IMR-90 (cell line): Measurements from ENCODE around the gene GDF3. TPM values are rescaled to one million over a fixed set of nuclear protein-coding genes. Genes with fewer than 3 reads are reported as not detected.

Experiments
- ATAC-seq: fragments of 200-7000 bp; cut with Tn5 transposase; 2 replicates; pipeline ENCODE4 v1.9.1; 2020; ENCODE audit warnings: low read depth, mild to moderate bottlenecking, moderate library complexity
- BruUV-seq: library from RNA; stranded (reverse); fragments of 400-500 nt; replicated peaks from 2 replicates; lab custom pipeline; 2021; lab: Mats Ljungman, UMichigan
- CTCF ChIA-PET: fragments of 300-600 bp; formaldehyde crosslinking; extraction: SDS; loops from one replicate; lab custom pipeline; 2021; ENCODE audit warnings: antibody characterized with exemption; lab: Yijun Ruan, JAX
- POLR2A ChIA-PET: fragments of 300-600 bp; sonication (Branson Sonifier 250); formaldehyde crosslinking; loops from one replicate; lab custom pipeline; 2022; ENCODE audit warnings: antibody characterized with exemption; ENCODE audit not compliant: unreplicated experiment; lab: Charles Lee
- DNase-seq: peaks from one replicate; pipeline ENCODE4 v3.0.0; 2013
- H2AFZ ChIP-seq: replicated peaks from 2 replicates; pipeline ENCODE3; 2013; ENCODE audit warnings: low read length, mild to moderate bottlenecking; ENCODE audit not compliant: poor library complexity
- H2AK5ac ChIP-seq: 2 replicates; pipeline ENCODE4 v1.6.1; 2013; ENCODE audit warnings: low read depth, low read length, inconsistent platforms
- H2AK9ac ChIP-seq: replicated peaks from 2 replicates; pipeline ENCODE3; 2013; ENCODE audit warnings: mild to moderate bottlenecking, low read depth, low read length, moderate library complexity; ENCODE audit not compliant: poor library complexity
- H2BK120ac ChIP-seq: 2 replicates; pipeline ENCODE4 v1.6.1; 2013; ENCODE audit warnings: low read depth, low read length, inconsistent platforms
- H2BK15ac ChIP-seq: 3 replicates; pipeline ENCODE4 v1.6.1; 2013; ENCODE audit warnings: low read depth, low read length, inconsistent platforms
- H2BK20ac ChIP-seq: 2 replicates; pipeline ENCODE4 v1.6.1; 2013; ENCODE audit warnings: low read depth, mild to moderate bottlenecking, inconsistent platforms, low read length, moderate library complexity
- H2BK5ac ChIP-seq: 2 replicates; pipeline ENCODE4 v1.6.1; 2013; ENCODE audit warnings: mild to moderate bottlenecking, low read depth, low read length, inconsistent platforms; ENCODE audit not compliant: poor library complexity, severe bottlenecking
- H3K14ac ChIP-seq: replicated peaks from 2 replicates; pipeline ENCODE4 v1.6.1; 2013; ENCODE audit warnings: low read depth, low read length, inconsistent platforms
- H3K18ac ChIP-seq: 2 replicates; pipeline ENCODE4 v1.6.1; 2013; ENCODE audit warnings: low read depth, low read length, control low read depth
- H3K23ac ChIP-seq: 2 replicates; pipeline ENCODE4 v1.6.1; 2013; ENCODE audit warnings: low read depth, low read length, inconsistent platforms
- H3K27ac ChIP-seq: 2 replicates; pipeline ENCODE4 v1.5.1; 2013; ENCODE audit warnings: mild to moderate bottlenecking, control low read depth, low read length; ENCODE audit not compliant: insufficient read depth
- H3K27me3 ChIP-seq: 2 replicates; pipeline ENCODE4 v1.6.1; 2013; ENCODE audit warnings: low read length; ENCODE audit not compliant: control insufficient read depth, insufficient read depth
- H3K36me3 ChIP-seq: 2 replicates; pipeline ENCODE4 v1.6.1; 2013; ENCODE audit warnings: low read length, mixed read lengths; ENCODE audit not compliant: control insufficient read depth, insufficient read depth
- H3K4ac ChIP-seq: 2 replicates; pipeline ENCODE4 v1.6.1; 2013; ENCODE audit warnings: low read depth, low read length, inconsistent platforms
- H3K4me1 ChIP-seq: 2 replicates; pipeline ENCODE4 v1.6.1; 2013; ENCODE audit warnings: low read length, mixed read lengths; ENCODE audit not compliant: control insufficient read depth, insufficient read depth
- H3K4me2 ChIP-seq: 2 replicates; pipeline ENCODE4 v1.6.1; 2013; ENCODE audit warnings: low read depth, mild to moderate bottlenecking, control low read depth, low read length, moderate library complexity
- H3K4me3 ChIP-seq: 2 replicates; pipeline ENCODE4 v1.5.1; 2013; ENCODE audit warnings: low read depth, mild to moderate bottlenecking, control low read depth, low read length, moderate library complexity; ENCODE audit not compliant: insufficient read depth
- H3K56ac ChIP-seq: 2 replicates; pipeline ENCODE4 v1.6.1; 2013; ENCODE audit warnings: low read length, inconsistent platforms; ENCODE audit not compliant: insufficient read depth; ENCODE audit errors: extremely low read depth
- H3K79me1 ChIP-seq, 2 experiments: 2 replicates each; pipeline ENCODE4 v1.6.1; 2013; ENCODE audit warnings: low read length in 2 of 2, inconsistent platforms in 1 of 2, low read depth in 1 of 2
- H3K9ac ChIP-seq: 2 replicates; pipeline ENCODE4 v1.6.1; 2013; ENCODE audit warnings: low read depth, low read length, control low read depth
- H3K9me1 ChIP-seq: 2 replicates; pipeline ENCODE4 v1.6.1; 2013; ENCODE audit warnings: low read length, inconsistent platforms; ENCODE audit not compliant: insufficient read depth
- H3K9me3 ChIP-seq: 2 replicates; pipeline ENCODE4 v1.6.1; 2013; ENCODE audit warnings: low read length; ENCODE audit not compliant: control insufficient read depth, insufficient read depth
- H4K20me1 ChIP-seq: 2 replicates; pipeline ENCODE4 v1.6.1; 2013; ENCODE audit warnings: low read length, inconsistent platforms; ENCODE audit not compliant: insufficient read depth
- H4K5ac ChIP-seq: 2 replicates; pipeline ENCODE4 v1.6.1; 2013; ENCODE audit warnings: mild to moderate bottlenecking, low read depth, low read length, control low read depth
- H4K8ac ChIP-seq, 2 experiments: 2 replicates each; pipeline ENCODE4 v1.6.1; 2013; ENCODE audit warnings: low read depth in 2 of 2, low read length in 2 of 2, control low read depth in 1 of 2, inconsistent platforms in 1 of 2
- H4K91ac ChIP-seq: 2 replicates; pipeline ENCODE4 v1.6.1; 2013; ENCODE audit warnings: low read depth, low read length, inconsistent platforms; ENCODE audit not compliant: insufficient read depth
- BHLHE40 ChIP-seq: fragments of 150-350 bp; IDR thresholded peaks from 2 replicates; pipeline ENCODE4 v1.6.1; 2016; ENCODE audit warnings: mild to moderate bottlenecking, low read depth, low read length
- CEBPB ChIP-seq: IDR thresholded peaks from 2 replicates; pipeline ENCODE4 v1.6.1; 2012; ENCODE audit warnings: low read depth, low read length, improper control_type of control experiment
- CHD1 ChIP-seq: IDR thresholded peaks from 2 replicates; pipeline ENCODE4 v1.6.1; 2012; ENCODE audit warnings: low read depth, low read length, improper control_type of control experiment
- CTCF ChIP-seq: conservative IDR thresholded peaks from 2 replicates; pipeline ENCODE4 v1.5.1; 2012; ENCODE audit warnings: mild to moderate bottlenecking, low read depth, low read length, improper control_type of control experiment
- FOS ChIP-seq: fragments of 150-350 bp; IDR thresholded peaks from 2 replicates; pipeline ENCODE4 v1.6.1; 2016; ENCODE audit warnings: low read depth, low read length
- MAFK ChIP-seq: IDR thresholded peaks from 2 replicates; pipeline ENCODE4 v1.6.1; 2012; ENCODE audit warnings: low read depth, low read length, improper control_type of control experiment
- MAZ ChIP-seq: IDR thresholded peaks from 2 replicates; pipeline ENCODE4 v1.6.1; 2012; ENCODE audit warnings: low read depth, mild to moderate bottlenecking, low read length, improper control_type of control experiment, moderate library complexity, borderline replicate concordance
- MXI1 ChIP-seq: IDR thresholded peaks from 2 replicates; pipeline ENCODE4 v1.6.1; 2012; ENCODE audit warnings: low read depth, mild to moderate bottlenecking, low read length, moderate library complexity, borderline replicate concordance
- NFE2L2 ChIP-seq: fragments of 150-350 bp; IDR thresholded peaks from 2 replicates; pipeline ENCODE4 v1.6.1; 2016; ENCODE audit warnings: low read depth, mild to moderate bottlenecking, low read length
- POLR2A ChIP-seq: IDR thresholded peaks from 2 replicates; pipeline ENCODE4 v1.6.1; 2012; ENCODE audit warnings: mild to moderate bottlenecking, low read depth, low read length
- RAD21 ChIP-seq: IDR thresholded peaks from 2 replicates; pipeline ENCODE4 v1.6.1; 2012; ENCODE audit warnings: low read length, improper control_type of control experiment
- RCOR1 ChIP-seq: IDR thresholded peaks from 2 replicates; pipeline ENCODE4 v1.6.1; 2012; ENCODE audit warnings: mild to moderate bottlenecking, low read length, improper control_type of control experiment; ENCODE audit not compliant: insufficient replicate concordance
- RFX5 ChIP-seq: IDR thresholded peaks from 2 replicates; pipeline ENCODE4 v1.8.0; 2012; ENCODE audit warnings: low read depth, mild to moderate bottlenecking, low read length, moderate library complexity
- SMC3 ChIP-seq: fragments of 150-350 bp; IDR thresholded peaks from 2 replicates; pipeline ENCODE4 v1.6.1; 2016; ENCODE audit warnings: low read depth, mild to moderate bottlenecking, antibody characterized with exemption, low read length, moderate library complexity
- WGBS, 2 experiments: methylation state at CpG; one replicate each; pipeline versions ENCODE4 v1.1.5 to v1.1.7; 2013; ENCODE audit warnings: missing lambda C conversion rate in 2 of 2; ENCODE audit not compliant: insufficient read length in 1 of 2; ENCODE audit errors: extremely low coverage in 2 of 2; 5-methylcytosine and 5-hydroxymethylcytosine counted together
- dilution Hi-C: fragments of 300-500 bp; cut with HindIII; formaldehyde crosslinking; loops from one replicate; pipeline ENCODE4 v1.14.3; 2018; ENCODE audit warnings: low sequenced_read_pairs; ENCODE audit not compliant: unreplicated experiment
- in situ Hi-C: fragments of 300-500 bp; cut with MboI; formaldehyde crosslinking; loops from 3 replicates; pipeline ENCODE4 v1.14.3; 2019; ENCODE audit warnings: low sequenced_read_pairs, inconsistent platforms, mixed read lengths
- intact Hi-C: fragments of 100-400 bp; cut with micrococcal nuclease; formaldehyde crosslinking; loops from 2 replicates; pipeline ENCODE4 v1.10.0; 2022
- polyA plus RNA-seq, 3 experiments: library from polyadenylated mRNA; depleted of rRNA; stranded (reverse); fragments of >200 nt; gene quantifications; 2 replicates each; pipeline ENCODE4 v1.2.3, GENCODE V29; 2012; ENCODE audit warnings: low replicate concordance in 1 of 3
- total RNA-seq: library from RNA; depleted of rRNA; stranded (reverse); fragments of >200 nt; gene quantifications from 2 replicates; pipeline ENCODE4 v1.2.3, GENCODE V29; 2012
- TF ChIP-seq, protein P1 (sequence below): fragments of 150-350 bp; IDR thresholded peaks from 2 replicates; pipeline ENCODE4 v1.6.1; 2017; ENCODE audit warnings: mild to moderate bottlenecking, antibody characterized with exemption, low read length, low read depth
- TF ChIP-seq, protein P2 (sequence below): fragments of 150-350 bp; IDR thresholded peaks from 2 replicates; pipeline ENCODE4 v1.6.1; 2016; ENCODE audit warnings: low read depth, mild to moderate bottlenecking, low read length, moderate library complexity, borderline replicate concordance

The GDF3 gene
- total and polyA plus RNA-seq, 2 of the 4 experiments (the other 2 are of a cell fraction): not detected

DNA sequence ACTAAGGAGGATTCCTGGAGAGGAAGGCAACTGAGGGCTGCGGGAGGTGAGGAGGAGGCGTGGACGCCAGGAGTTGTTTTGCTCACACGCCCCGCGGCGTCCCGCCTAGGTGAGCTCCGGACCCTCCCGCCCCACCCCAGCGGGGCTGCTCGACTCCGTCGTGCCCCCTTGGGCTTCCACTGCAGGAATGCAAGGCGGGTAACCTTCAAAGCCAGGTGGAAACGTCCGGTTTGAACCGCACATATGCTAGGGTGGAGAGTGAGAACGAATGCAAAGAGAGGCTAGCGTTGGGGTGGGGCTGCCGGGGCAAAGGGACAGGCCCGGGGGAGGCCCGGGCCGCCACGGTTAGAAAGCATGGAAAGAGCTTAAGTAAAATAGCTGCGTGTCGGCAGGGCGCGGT is 10.3 kb upstream of the GDF3 start:
- no peaks in the 10 kb centered on the region for H3K79me1 ChIP-seq
- no peak for ATAC-seq
- no peak overlapping the region for H3K14ac ChIP-seq
- dilution Hi-C loops (no loop called here), intact Hi-C loops (no loop called here), in situ Hi-C loops (no loop called here)
- H3K9me3 ChIP-seq: peaks cover 11% of the 10 kb centered on the region
- H4K5ac ChIP-seq: no peak overlapping the region
- H3K4me2 ChIP-seq: no peak overlapping the region
- no peak overlapping the region for H2BK20ac ChIP-seq
- H2AK9ac ChIP-seq: no peak overlapping the region
- no TSS peak for BruUV-seq
- ChIA-PET CTCF (no interaction called here), POLR2A (no interaction called here)
- H3K4me3 ChIP-seq: no peak overlapping the region
- H3K4me1 ChIP-seq: no peaks in the 10 kb centered on the region
- no peaks in the 10 kb centered on the region for H3K36me3 ChIP-seq
- H4K91ac ChIP-seq: no peak overlapping the region
- WGBS, 2 experiments: 77% methylated on average over 13 of the region's 29 CpGs; no CpG with 5 or more reads in 1 of the 2 experiments
- no peak overlapping the region for H2AK5ac ChIP-seq
- no peak for DNase-seq
- no peak overlapping the region for H2BK5ac ChIP-seq
- H3K23ac ChIP-seq: no peak overlapping the region
- H2BK15ac ChIP-seq: no peak overlapping the region
- H3K27ac ChIP-seq: no peak overlapping the region
- H3K9ac ChIP-seq: no peak overlapping the region
- H3K9me1 ChIP-seq: no peaks in the 10 kb centered on the region
- H3K18ac ChIP-seq: no peak overlapping the region
- no peaks in the 10 kb centered on the region for H3K27me3 ChIP-seq
- H4K8ac ChIP-seq: no peak overlapping the region
- H2AFZ ChIP-seq: no peak overlapping the region
- no peak overlapping the region for H2BK120ac ChIP-seq
- TF ChIP-seq, protein P1, sequence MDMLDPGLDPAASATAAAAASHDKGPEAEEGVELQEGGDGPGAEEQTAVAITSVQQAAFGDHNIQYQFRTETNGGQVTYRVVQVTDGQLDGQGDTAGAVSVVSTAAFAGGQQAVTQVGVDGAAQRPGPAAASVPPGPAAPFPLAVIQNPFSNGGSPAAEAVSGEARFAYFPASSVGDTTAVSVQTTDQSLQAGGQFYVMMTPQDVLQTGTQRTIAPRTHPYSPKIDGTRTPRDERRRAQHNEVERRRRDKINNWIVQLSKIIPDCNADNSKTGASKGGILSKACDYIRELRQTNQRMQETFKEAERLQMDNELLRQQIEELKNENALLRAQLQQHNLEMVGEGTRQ: no peak
- TF ChIP-seq POLR2A: no peak
- TF ChIP-seq RAD21: no peak
- TF ChIP-seq CHD1: no peak
- no peak for TF ChIP-seq MAFK
- no peak for TF ChIP-seq MAZ
- TF ChIP-seq CEBPB: no peak
- TF ChIP-seq RCOR1: no peak
- TF ChIP-seq NFE2L2: no peak
- TF ChIP-seq BHLHE40: no peak
- TF ChIP-seq CTCF: no peak
- no peak for TF ChIP-seq FOS
- no peak for TF ChIP-seq RFX5
- TF ChIP-seq, protein P2, sequence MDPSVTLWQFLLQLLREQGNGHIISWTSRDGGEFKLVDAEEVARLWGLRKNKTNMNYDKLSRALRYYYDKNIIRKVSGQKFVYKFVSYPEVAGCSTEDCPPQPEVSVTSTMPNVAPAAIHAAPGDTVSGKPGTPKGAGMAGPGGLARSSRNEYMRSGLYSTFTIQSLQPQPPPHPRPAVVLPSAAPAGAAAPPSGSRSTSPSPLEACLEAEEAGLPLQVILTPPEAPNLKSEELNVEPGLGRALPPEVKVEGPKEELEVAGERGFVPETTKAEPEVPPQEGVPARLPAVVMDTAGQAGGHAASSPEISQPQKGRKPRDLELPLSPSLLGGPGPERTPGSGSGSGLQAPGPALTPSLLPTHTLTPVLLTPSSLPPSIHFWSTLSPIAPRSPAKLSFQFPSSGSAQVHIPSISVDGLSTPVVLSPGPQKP: no peak
- TF ChIP-seq MXI1: no peak
- TF ChIP-seq SMC3: no peak
- no peak overlapping the region for H3K56ac ChIP-seq
- H3K4ac ChIP-seq: no peak overlapping the region
- no peaks in the 10 kb centered on the region for H4K20me1 ChIP-seq
